Activated CD4-positive, alpha-beta T cell treated with anti-CD3 and anti-CD28 coated beads, Interleukin-2, amount 50 U/mL, for 48 hours (primary cell): Measurements from ENCODE around the gene SLC43A2.
"Not testable (repeated sequence)": the region's sequence is repeated elsewhere in the genome, so short reads cannot be mapped to it uniquely, and the experiment has no call there.

Source experiments
- DNase-seq, 2 experiments: peaks; one replicate each; pipeline ENCODE4 v3.0.0-alpha.2; 2020

The SLC43A2 gene

GRCh38 chr17:1627982-1628855, at the start of gene SLC43A2:
TSS of gene SLC43A2 (minus strand) at chr17:1628834. CDS start at chr17:1627874, 960 bp downstream.
- peak; percentile 75 to 80 for DNase-seq

- DNase-seq = no peak
Measured at GRCh38 chr17:1676401-1676800, 47.8 kb upstream of the SLC43A2 start.

- peak; percentile 18 to 36 for DNase-seq
Measured at GRCh38 chr17:1673041-1673785, 44.6 kb upstream of the SLC43A2 start.

- DNase-seq = not testable (repeated sequence)
Measured at GRCh38 chr17:1663934-1664333, 35.3 kb upstream of the SLC43A2 start.

GRCh38 chr17:1661045-1661444, 32.4 kb upstream of the SLC43A2 start:
- no peak for DNase-seq

- DNase-seq = no peak
Measured at GRCh38 chr17:1658100-1658499, 29.5 kb upstream of the SLC43A2 start.

- no peak for DNase-seq
Measured at GRCh38 chr17:1653735-1654134, 25.1 kb upstream of the SLC43A2 start.

- not testable (repeated sequence) for DNase-seq
Measured at GRCh38 chr17:1652794-1653193, 24.2 kb upstream of the SLC43A2 start.

GRCh38 chr17:1651559-1651844, 22.9 kb upstream of the SLC43A2 start:
- DNase-seq = no peak

GRCh38 chr17:1650731-1651558, 22.3 kb upstream of the SLC43A2 start:
- no peak for DNase-seq

- DNase-seq = peak in 1 of 2 experiments; percentile 41
Measured at GRCh38 chr17:1649844-1650501, 21.3 kb upstream of the SLC43A2 start, which contains the start of gene RILP. TSS of gene RILP (minus strand) at chr17:1649866. CDS start at chr17:1649804, 62 bp downstream.

- DNase-seq = peak; percentile 93
Measured at GRCh38 chr17:1648963-1649843, 20.6 kb upstream of the SLC43A2 start.

GRCh38 chr17:1648173-1648962, 19.7 kb upstream of the SLC43A2 start:
- no peak for DNase-seq

- no peak for DNase-seq
Measured at GRCh38 chr17:1647802-1648171, 19.2 kb upstream of the SLC43A2 start.

GRCh38 chr17:1646199-1646875, 17.7 kb upstream of the SLC43A2 start:
- DNase-seq = no peak

GRCh38 chr17:1645207-1646171, 16.9 kb upstream of the SLC43A2 start, which contains the start of gene SCARF1:
TSS of gene SCARF1 (minus strand) at chr17:1645732. CDS start at chr17:1645697, 35 bp downstream.
- no peak for DNase-seq

- peak; percentile 44 to 62 for DNase-seq
Measured at GRCh38 chr17:1644493-1645206, 16.0 kb upstream of the SLC43A2 start.

- peak in 1 of 2 experiments; percentile 23 for DNase-seq
Measured at GRCh38 chr17:1643999-1644492, 15.4 kb upstream of the SLC43A2 start.
